HCT116 (cell line): ENCODE results near the gene NAA60. TPM values are rescaled to one million over a fixed set of nuclear protein-coding genes. Genes with fewer than 3 reads are reported as not detected.

Experiments
- ATAC-seq: fragments of 200-7000 bp; cut with Tn5 transposase; 2 replicates; pipeline ENCODE4 v1.9.1; 2020; ENCODE audit warnings: mild to moderate bottlenecking, moderate library complexity
- BruUV-seq: library from RNA; stranded (reverse); fragments of 400-500 nt; replicated peaks from 2 replicates; lab custom pipeline; 2021; lab: Mats Ljungman, UMichigan
- CTCF ChIA-PET: fragments of 300-600 bp; sonication (Branson Sonifier 250); formaldehyde crosslinking; loops from one replicate; lab custom pipeline; 2021; ENCODE audit warnings: antibody characterized with exemption; lab: Charles Lee
- POLR2A ChIA-PET: fragments of 300-600, 350-600 bp; sonication (Branson Sonifier 250); formaldehyde crosslinking; loops from one replicate; lab custom pipeline; 2021; ENCODE audit warnings: antibody characterized with exemption; lab: Charles Lee
- RAD21 ChIA-PET, 2 experiments: fragments of 300-600 bp; sonication (Branson Sonifier 250); formaldehyde crosslinking; loops; one replicate each; lab custom pipeline; 2023; ENCODE audit warnings: low total read pairs in 2 of 2; ENCODE audit not compliant: uncharacterized antibody in 2 of 2, unreplicated experiment in 2 of 2, low non-redundant PET in 1 of 2; lab: Charles Lee
- DNase-seq: peaks from one replicate; pipeline ENCODE4 v3.0.0-alpha.2; 2010; ENCODE audit warnings: low read depth, low spot score
- H2AFZ ChIP-seq: fragments of 200-600 bp; shearing (Covaris generic), sonication (generic); 2 replicates; pipeline ENCODE4 v1.6.1; 2017; ENCODE audit warnings: low read depth, mixed run types, mixed read lengths, antibody characterized with exemption, low read length; ENCODE audit not compliant: poor library complexity, severe bottlenecking
- H3K27ac ChIP-seq: 2 replicates; pipeline ENCODE4 v1.5.1; 2012; ENCODE audit warnings: low read depth, low read length
- H3K27me3 ChIP-seq: fragments of 200-600 bp; sonication (generic); 2 replicates; pipeline ENCODE4 v1.6.1; 2016; ENCODE audit warnings: mixed run types, low read length, mixed read lengths; ENCODE audit not compliant: insufficient read depth
- H3K36me3 ChIP-seq, 2 experiments: fragments of 200-500 bp in 1 of 2; fragments of 200-600 bp in 1 of 2; sonication (Bioruptor generic) in 1 of 2; sonication (generic) in 1 of 2; 2 replicates each; pipeline versions ENCODE4 v1.5.1 to v1.6.1; 2014 to 2016; ENCODE audit warnings: low read length in 2 of 2, inconsistent platforms in 1 of 2, mixed read lengths in 1 of 2, mixed run types in 1 of 2; ENCODE audit not compliant: insufficient read depth in 2 of 2, control insufficient read depth in 1 of 2
- H3K4me1 ChIP-seq, 2 experiments: fragments of 200-600 bp in 1 of 2; sonication (generic) in 1 of 2; 2 replicates each; pipeline versions ENCODE4 v1.5.1 to v1.6.1; 2012 to 2017; ENCODE audit warnings: low read length in 2 of 2, inconsistent platforms in 1 of 2, mild to moderate bottlenecking in 1 of 2, mixed read lengths in 1 of 2, mixed run types in 1 of 2, moderate library complexity in 1 of 2; ENCODE audit not compliant: insufficient read depth in 2 of 2, control insufficient read depth in 1 of 2
- H3K4me2 ChIP-seq: fragments of 200-600 bp; sonication (generic); 2 replicates; pipeline ENCODE4 v1.6.1; 2017; ENCODE audit warnings: mixed run types, low read length, mixed read lengths
- H3K4me3 ChIP-seq, 2 experiments: fragments of 200-600 bp in 1 of 2; sonication (generic) in 1 of 2; replicated peaks in 1 of 2; 2 replicates each; pipeline ENCODE4 v1.5.1; 2011 to 2016; ENCODE audit warnings: low read length in 2 of 2, control low read depth in 1 of 2, low read depth in 1 of 2, mild to moderate bottlenecking in 1 of 2, mixed read lengths in 1 of 2, mixed run types in 1 of 2
- H3K79me2 ChIP-seq: fragments of 200-600 bp; sonication (generic); 2 replicates; pipeline ENCODE4 v1.6.1; 2017; ENCODE audit warnings: mild to moderate bottlenecking, mixed run types, low read length, moderate library complexity, mixed read lengths; ENCODE audit not compliant: insufficient read depth
- H3K9ac ChIP-seq: fragments of 200-600 bp; sonication (generic); 2 replicates; pipeline ENCODE4 v1.6.1; 2016; ENCODE audit warnings: low read length, mixed read lengths
- H3K9me2 ChIP-seq: fragments of 200-600 bp; sonication (generic), shearing (Covaris generic); 2 replicates; pipeline ENCODE4 v1.6.1; 2017; ENCODE audit warnings: mixed run types, mild to moderate bottlenecking, moderate library complexity; ENCODE audit not compliant: insufficient read depth
- H3K9me3 ChIP-seq, 2 experiments: fragments of 200-500 bp in 1 of 2; fragments of 200-600 bp in 1 of 2; sonication (Bioruptor generic) in 1 of 2; sonication (generic) in 1 of 2; 2 replicates each; pipeline ENCODE4 v1.6.1; 2014 to 2017; ENCODE audit warnings: low read length in 2 of 2, mixed read lengths in 2 of 2, inconsistent platforms in 1 of 2, low read depth in 1 of 2, mild to moderate bottlenecking in 1 of 2, mixed run types in 1 of 2, moderate library complexity in 1 of 2; ENCODE audit not compliant: control insufficient read depth in 1 of 2, insufficient read depth in 1 of 2
- H4K20me1 ChIP-seq: fragments of 200-600 bp; sonication (generic), shearing (Covaris generic); 2 replicates; pipeline ENCODE4 v1.6.1; 2017; ENCODE audit warnings: mixed run types, mild to moderate bottlenecking, moderate library complexity; ENCODE audit not compliant: insufficient read depth
- ATF3 ChIP-seq: IDR thresholded peaks from 2 replicates; pipeline ENCODE4 v1.6.1; 2012
- CBX3 ChIP-seq: IDR thresholded peaks from 2 replicates; pipeline ENCODE4 v1.6.1; 2012; ENCODE audit warnings: low read depth
- CEBPB ChIP-seq: IDR thresholded peaks from 2 replicates; pipeline ENCODE4 v1.6.1; 2012; ENCODE audit warnings: low read depth
- EGR1 ChIP-seq: IDR thresholded peaks from 2 replicates; pipeline ENCODE4 v1.6.1; 2012; ENCODE audit warnings: low read depth
- ELF1 ChIP-seq: IDR thresholded peaks from 2 replicates; pipeline ENCODE4 v1.6.1; 2012; ENCODE audit warnings: low read depth, borderline replicate concordance
- FOSL1 ChIP-seq: IDR thresholded peaks from 2 replicates; pipeline ENCODE4 v1.6.1; 2012; ENCODE audit warnings: low read depth
- JUND ChIP-seq: IDR thresholded peaks from 2 replicates; pipeline ENCODE4 v1.6.1; 2012
- POLR2A ChIP-seq: IDR thresholded peaks from 2 replicates; pipeline ENCODE4 v1.7.0; 2011; ENCODE audit warnings: borderline replicate concordance; ENCODE audit not compliant: insufficient read depth, insufficient read length; ENCODE audit errors: extremely low read depth
- POLR2AphosphoS5 ChIP-seq: IDR thresholded peaks from 2 replicates; pipeline ENCODE4 v1.6.1; 2011; ENCODE audit warnings: mild to moderate bottlenecking, low read depth, low read length, moderate library complexity
- REST ChIP-seq: IDR thresholded peaks from 2 replicates; pipeline ENCODE4 v1.6.1; 2012; ENCODE audit warnings: low read depth
- SIN3A ChIP-seq: IDR thresholded peaks from 2 replicates; pipeline ENCODE4 v1.6.1; 2012; ENCODE audit warnings: low read depth
- SP1 ChIP-seq: IDR thresholded peaks from 2 replicates; pipeline ENCODE4 v1.6.1; 2012; ENCODE audit warnings: low read depth
- SRF ChIP-seq: IDR thresholded peaks from 2 replicates; pipeline ENCODE4 v1.6.1; 2012; ENCODE audit warnings: low read depth
- TCF7L2 ChIP-seq: IDR thresholded peaks from 2 replicates; pipeline ENCODE4 v1.7.0; 2011; ENCODE audit warnings: borderline replicate concordance, inconsistent platforms; ENCODE audit not compliant: insufficient read depth, insufficient read length; ENCODE audit errors: extremely low read depth
- intact Hi-C: fragments of 100-400 bp; cut with micrococcal nuclease; formaldehyde crosslinking; loops from 2 replicates; pipeline ENCODE4 v1.10.0; 2022
- total RNA-seq: library from RNA; stranded (reverse); gene quantifications from one replicate; pipeline ENCODE4 v1.2.1, GENCODE V29; 2021; ENCODE audit not compliant: unreplicated experiment

Gene NAA60
- total RNA-seq, 1 experiment from 2014 or later: 32.2 TPM

GRCh38 chr16:3520413-3520812 lies 76.9 kb downstream of the NAA60 start:
- no peak overlapping the region for H3K27ac ChIP-seq

More at GRCh38 chr16:3520413-3520812, 76.9 kb downstream of the NAA60 start:
- ChIA-PET RAD21 (no interaction called here), POLR2A (no interaction called here), CTCF (interaction anchor here (0.7 kb wide), 1 partner anchor 30 kb away, joined by 4 read pairs; no protein-coding TSS in a partner anchor)
- H3K27me3 ChIP-seq: no peaks in the 10 kb centered on the region
- no peaks in the 10 kb centered on the region for H3K9me2 ChIP-seq
- no peak overlapping the region for H3K4me3 ChIP-seq
- no peaks in the 10 kb centered on the region for H4K20me1 ChIP-seq
- BruUV-seq: no TSS peak
- no peaks in the 10 kb centered on the region for H3K4me1 ChIP-seq
- H3K79me2 ChIP-seq: no peaks in the 10 kb centered on the region
- H3K36me3 ChIP-seq: peaks cover 15 to 41% of the 10 kb centered on the region in 2 experiments
- H2AFZ ChIP-seq: no peak overlapping the region
- TF ChIP-seq REST (no peak), SIN3A (no peak), POLR2AphosphoS5 (no peak), ATF3 (no peak), TCF7L2 (no peak), CEBPB (no peak), SP1 (no peak), EGR1 (no peak), JUND (no peak), SRF (no peak), CBX3 (no peak), FOSL1 (no peak), ELF1 (no peak), POLR2A (no peak)
- H3K9ac ChIP-seq: no peak overlapping the region
- H3K4me2 ChIP-seq: no peak overlapping the region
- ATAC-seq: no peak
- DNase-seq: no peak
- intact Hi-C loops: no loop called here
- no peaks in the 10 kb centered on the region for H3K9me3 ChIP-seq
